Left colon (tissue), 2 donors: Measurements from ENCODE around the gene HOXD12. TPM values are rescaled to one million over a fixed set of nuclear protein-coding genes. Genes with fewer than 3 reads are reported as not detected.

Source experiments
- ATAC-seq: fragments of 200-7000 bp; cut with Tn5 transposase; one replicate; pipeline ENCODE4 v1.9.1; 2020; ENCODE audit warnings: mild to moderate bottlenecking, moderate library complexity
- DNase-seq, 2 donors: peaks; one replicate each; pipeline ENCODE4 v3.0.0-alpha.2; 2020
- intact Hi-C, 2 donors: fragments of 100-400 bp; cut with DNase I in 1 of 2; cut with micrococcal nuclease in 1 of 2; formaldehyde crosslinking; loops; one replicate each; pipeline versions ENCODE4 v1.11.2 to v1.14.0; 2022; cut with DNase I, micrococcal nuclease
- microRNA-seq, 2 donors: library from miRNA; unstranded; fragments of <30 nt; microRNA quantifications; one replicate each; pipeline versions ENCODE4 v1.1.0 to v1.2.0, GENCODE V29; 2020
- total RNA-seq, 2 donors: library from RNA; stranded (reverse); fragmentation: NEBNext Ultra II Directional; extraction: Animal tissue kit (Norgen Biotek cat#: 25700); gene quantifications; one replicate each; pipeline ENCODE4 v1.2.1, GENCODE V29; 2021
- donor health status: DM: no; HTN: no; CAD: no.
- donor health status: DM: yes; HTN: yes; CAD: no.

Gene HOXD12
- total RNA-seq, 2 donors from 2014 or later: not detected

GRCh38 chr2:176149481-176149938, 49.9 kb downstream of the HOXD12 start:
- intact Hi-C loops: loop anchor here (10.0 kb wide), 3 partner anchors 115 to 405 kb away; partner anchors contain the start of gene MTX2 (in 1 of the 2)
- no peak for ATAC-seq
- peak in 1 of 2 donors; percentile 8 for DNase-seq

GRCh38 chr2:176149939-176150583, 50.5 kb downstream of the HOXD12 start:
- intact Hi-C loops: loop anchor here (10.0 kb wide), 3 partner anchors 115 to 405 kb away; partner anchors contain the start of gene MTX2 (in 1 of the 2)
- peak in 1 of 2 donors; percentile 19 for DNase-seq

GRCh38 chr2:176150584-176151441, 51.2 kb downstream of the HOXD12 start:
- DNase-seq (no peak), ATAC-seq (no peak)
- intact Hi-C loops: no loop called here

More at GRCh38 chr2:176149939-176150583, 50.5 kb downstream of the HOXD12 start:
- no peak for ATAC-seq

- ATAC-seq: no peak
- DNase-seq: no peak
- intact Hi-C loops: no loop called here
Observed at GRCh38 chr2:176151442-176152287, 52.1 kb downstream of the HOXD12 start, which contains the start of gene HOXD4. HOXD4 (plus strand) TSS chr2:176151550; CDS start chr2:176151634, 84 bp downstream.

Small RNA genes lying within 50 kb of the gene (microRNA-seq; reads per million reads assigned to microRNA genes)
- gene MIR10B: 18,169 to 28,156 reads per million in 2 donors

Other genes starting within 250 kb of the HOXD12 start
- gene LNPK, start 97.5 kb upstream of the HOXD12 start, total RNA-seq: 10 to 100 TPM; 41.5 to 41.9 TPM
- not detected for gene EVX2, start 15.8 kb upstream of the HOXD12 start, total RNA-seq
- under 1 TPM; 0.14 to 0.15 TPM for gene HOXD13, start 7.1 kb upstream of the HOXD12 start, total RNA-seq
- gene HOXD11, start 7.5 kb downstream of the HOXD12 start, total RNA-seq: 1 to 10 TPM in 1 of 2 donors, under 1 TPM in 1; 0.37 to 4.2 TPM
- 10 to 100 TPM in 1 of 2 donors, 1 to 10 TPM in 1; 1.0 to 14.8 TPM for gene HOXD10, start 17.0 kb downstream of the HOXD12 start, total RNA-seq
- 1 to 10 TPM; 1.4 to 5.8 TPM for gene HOXD9, start 22.9 kb downstream of the HOXD12 start, total RNA-seq
- 1 to 10 TPM; 6.2 to 9.8 TPM for gene HOXD8, start 29.9 kb downstream of the HOXD12 start, total RNA-seq
- gene HOXD4, start 51.8 kb downstream of the HOXD12 start, total RNA-seq: 1 to 10 TPM; 3.8 to 9.7 TPM
- 1 to 10 TPM; 3.8 to 9.5 TPM for gene HOXD3, start 57.5 kb downstream of the HOXD12 start, total RNA-seq
- gene HOXD1, start 88.9 kb downstream of the HOXD12 start, total RNA-seq: 1 to 10 TPM; 3.5 to 6.9 TPM
- gene MTX2, start 169.6 kb downstream of the HOXD12 start, total RNA-seq: 10 to 100 TPM; 31.1 to 34.0 TPM